H1 (cell line): ENCODE measurements around the gene GABRQ.

Experiments
- ASH2L ChIP-seq: fragments of 200-600, 300-600 bp; sonication (generic); IDR thresholded peaks from one replicate; pipeline ENCODE4 v1.7.1; 2017; ENCODE audit warnings: low read length
- BACH1 ChIP-seq: IDR thresholded peaks from 2 replicates; pipeline ENCODE4 v1.6.1; 2012; ENCODE audit warnings: low read length, improper control_type of control experiment
- BCL11A ChIP-seq, 2 experiments: IDR thresholded peaks; one replicate each; pipeline ENCODE4 v1.6.1; 2011; ENCODE audit warnings: low read depth in 2 of 2, low read length in 2 of 2, mild to moderate bottlenecking in 2 of 2
- BRCA1 ChIP-seq: IDR thresholded peaks from 2 replicates; pipeline ENCODE4 v1.6.1; 2012; ENCODE audit warnings: low read depth, low read length, improper control_type of control experiment
- CHD2 ChIP-seq: IDR thresholded peaks from 2 replicates; pipeline ENCODE4 v1.6.1; 2012; ENCODE audit warnings: low read length, improper control_type of control experiment
- CREB1 ChIP-seq: IDR thresholded peaks from 2 replicates; pipeline ENCODE4 v1.6.1; 2012; ENCODE audit warnings: inconsistent platforms
- EZH2 ChIP-seq: fragments of 200-600 bp; sonication (generic); IDR thresholded peaks from 2 replicates; pipeline ENCODE4 v1.7.1; 2012; ENCODE audit warnings: low read depth, mild to moderate bottlenecking, moderate library complexity, low read length, inconsistent platforms; ENCODE audit not compliant: severe bottlenecking
- MAFK ChIP-seq: IDR thresholded peaks from 2 replicates; pipeline ENCODE4 v1.6.1; 2012; ENCODE audit warnings: low read depth, mild to moderate bottlenecking, improper control_type of control experiment, low read length
- NRF1 ChIP-seq: IDR thresholded peaks from 2 replicates; pipeline ENCODE4 v1.6.1; 2011; ENCODE audit warnings: mild to moderate bottlenecking, low read depth, low read length, improper control_type of control experiment
- POLR2A ChIP-seq, 2 experiments: IDR thresholded peaks; 1 replicate in 1 of 2; 2 replicates in 1 of 2; pipeline ENCODE4 v1.6.1; 2011; ENCODE audit warnings: low read depth in 2 of 2, low read length in 2 of 2, mild to moderate bottlenecking in 2 of 2; ENCODE audit errors: control extremely low read depth in 1 of 2
- POLR2AphosphoS5 ChIP-seq: IDR thresholded peaks from 2 replicates; pipeline ENCODE4 v1.6.1; 2011; ENCODE audit warnings: low read depth, low read length
- TBP ChIP-seq: IDR thresholded peaks from 2 replicates; pipeline ENCODE4 v1.6.1; 2011; ENCODE audit warnings: low read depth, low read length, improper control_type of control experiment
- TF ChIP-seq, protein P1 (sequence below): IDR thresholded peaks from 2 replicates; pipeline ENCODE4 v1.6.1; 2012; ENCODE audit warnings: inconsistent platforms
- TF ChIP-seq, protein P2 (sequence below), 3 experiments: IDR thresholded peaks; 1 replicate in 2 of 3; 2 replicates in 1 of 3; pipeline versions ENCODE4 v1.5.1 to v1.6.1; 2011; ENCODE audit warnings: low read length in 3 of 3, mild to moderate bottlenecking in 3 of 3, inconsistent platforms in 2 of 3, low read depth in 1 of 3, moderate library complexity in 1 of 3; ENCODE audit not compliant: insufficient read depth in 1 of 3; ENCODE audit errors: control extremely low read depth in 1 of 3

DNA sequence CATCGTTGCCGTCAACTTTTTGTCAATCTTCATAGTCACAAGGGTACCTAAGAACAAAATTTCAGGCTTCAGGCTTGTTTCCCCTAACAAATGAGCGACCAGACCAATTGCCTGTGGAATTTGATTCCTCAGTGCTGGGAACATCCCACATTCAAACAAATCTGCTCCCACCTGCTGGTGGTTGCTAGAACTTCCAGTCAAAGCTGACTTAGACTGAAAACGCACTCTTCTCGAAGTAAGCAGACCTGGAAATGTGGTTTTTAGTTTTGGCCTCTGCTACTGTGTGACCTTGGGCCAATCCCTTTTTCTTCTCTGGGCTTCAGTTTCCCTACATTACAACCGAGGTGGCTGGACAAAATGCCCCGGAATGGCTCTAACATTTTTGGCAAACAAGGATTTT lies 1.8 kb upstream of the GABRQ start:
- TF ChIP-seq, protein P1, sequence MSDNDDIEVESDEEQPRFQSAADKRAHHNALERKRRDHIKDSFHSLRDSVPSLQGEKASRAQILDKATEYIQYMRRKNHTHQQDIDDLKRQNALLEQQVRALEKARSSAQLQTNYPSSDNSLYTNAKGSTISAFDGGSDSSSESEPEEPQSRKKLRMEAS, result no peak
- no peak for TF ChIP-seq ASH2L
- TF ChIP-seq, protein P2, sequence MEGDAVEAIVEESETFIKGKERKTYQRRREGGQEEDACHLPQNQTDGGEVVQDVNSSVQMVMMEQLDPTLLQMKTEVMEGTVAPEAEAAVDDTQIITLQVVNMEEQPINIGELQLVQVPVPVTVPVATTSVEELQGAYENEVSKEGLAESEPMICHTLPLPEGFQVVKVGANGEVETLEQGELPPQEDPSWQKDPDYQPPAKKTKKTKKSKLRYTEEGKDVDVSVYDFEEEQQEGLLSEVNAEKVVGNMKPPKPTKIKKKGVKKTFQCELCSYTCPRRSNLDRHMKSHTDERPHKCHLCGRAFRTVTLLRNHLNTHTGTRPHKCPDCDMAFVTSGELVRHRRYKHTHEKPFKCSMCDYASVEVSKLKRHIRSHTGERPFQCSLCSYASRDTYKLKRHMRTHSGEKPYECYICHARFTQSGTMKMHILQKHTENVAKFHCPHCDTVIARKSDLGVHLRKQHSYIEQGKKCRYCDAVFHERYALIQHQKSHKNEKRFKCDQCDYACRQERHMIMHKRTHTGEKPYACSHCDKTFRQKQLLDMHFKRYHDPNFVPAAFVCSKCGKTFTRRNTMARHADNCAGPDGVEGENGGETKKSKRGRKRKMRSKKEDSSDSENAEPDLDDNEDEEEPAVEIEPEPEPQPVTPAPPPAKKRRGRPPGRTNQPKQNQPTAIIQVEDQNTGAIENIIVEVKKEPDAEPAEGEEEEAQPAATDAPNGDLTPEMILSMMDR (IDR thresholded peaks at IDR 0.05; ENCODE audit: control extremely low read depth in 1 of 3, insufficient read depth in 1 of 3, low read depth in 1 of 3, low read length in 3 of 3), result peak in 2 of 3 experiments; percentile 63 to 70; a peak in 3 of 4 replicates
- no peak for TF ChIP-seq EZH2
- TF ChIP-seq BCL11A (IDR thresholded peaks at IDR 0.05; ENCODE audit: low read depth in 2 of 2, low read length in 2 of 2), result no peak
- no peak for TF ChIP-seq BRCA1
- no peak for TF ChIP-seq NRF1
- no peak for TF ChIP-seq POLR2A (IDR thresholded peaks at IDR 0.05; ENCODE audit: control extremely low read depth in 1 of 2, low read depth in 2 of 2, low read length in 2 of 2)
- no peak for TF ChIP-seq TBP
- no peak for TF ChIP-seq MAFK
- TF ChIP-seq POLR2AphosphoS5, result no peak
- TF ChIP-seq CREB1, result no peak
- TF ChIP-seq CHD2, result no peak
- no peak for TF ChIP-seq BACH1
